ENCODE measurements around the gene ACAT1. TPM values are rescaled to one million over a fixed set of nuclear protein-coding genes. Genes with fewer than 3 reads are reported as not detected.
"Not testable (repeated sequence)": the region's sequence is repeated elsewhere in the genome, so short reads cannot be mapped to it uniquely, and the experiment has no call there.

ACAT1 gene
- total RNA-seq, 2 experiments from 2014 or later = 55.8 to 63.9 TPM

- peaks cover 3% of the 10 kb centered on the region for H3K36me3 Mint-ChIP-seq (ENCODE audit: low read depth)
- no peak overlapping the region for H3K4me3 Mint-ChIP-seq
- CTCF ChIA-PET = interaction anchor here (0.6 to 3.0 kb wide), 22 partner anchors 9 to 618 kb away, joined by 3 to 39 read pairs (median 4); partner anchors contain the start of genes CUL5, DDX10, EXPH5 and NPAT
- no peaks in the 10 kb centered on the region for H3K9me3 Mint-ChIP-seq (ENCODE audit: insufficient read depth)
- ATAC-seq (no peak), DNase-seq (no peak)
- POLR2A ChIA-PET = interaction anchor here (1.2 kb wide), 1 partner anchor 109 kb away, joined by 3 read pairs; the partner anchor contains the start of gene CUL5
- H3K4me1 Mint-ChIP-seq (ENCODE audit: low read depth) = peaks cover 19% of the 10 kb centered on the region
- H3K27ac Mint-ChIP-seq = no peak overlapping the region
- no peaks in the 10 kb centered on the region for H3K27me3 Mint-ChIP-seq (ENCODE audit: low read depth)
These were observed 3.5 kb upstream of the ACAT1 start for GRCh38 chr11:108117746-108118371.

- H3K9me3 Mint-ChIP-seq (ENCODE audit: insufficient read depth); DNase-seq; H3K27me3 Mint-ChIP-seq (ENCODE audit: low read depth); ATAC-seq: not testable (repeated sequence)
- CTCF ChIA-PET = interaction anchor here (0.6 to 1.1 kb wide), 4 partner anchors 9 to 335 kb away, joined by 3 to 4 read pairs (median 4); partner anchors contain the start of gene CUL5
- POLR2A ChIA-PET = interaction anchor here (1.7 kb wide), 1 partner anchor 100 kb away, joined by 8 read pairs; no protein-coding TSS in a partner anchor
- Mint-ChIP-seq H3K27ac (peak overlapping the region; percentile 87), H3K36me3 (ENCODE audit: low read depth) (peaks cover 14% of the 10 kb centered on the region), H3K4me3 (peak overlapping the region; percentile 85), H3K4me1 (ENCODE audit: low read depth) (peaks cover 44% of the 10 kb centered on the region)
These were observed 462 bp upstream of the ACAT1 start for GRCh38 chr11:108120936-108121273.

GRCh38 chr11:108122166-108122628, 830 bp downstream of the ACAT1 start:
- H3K9me3 Mint-ChIP-seq (ENCODE audit: insufficient read depth) = no peaks in the 10 kb centered on the region
- ChIA-PET POLR2A (interaction anchor here (1.0 to 1.7 kb wide), 3 partner anchors 8 to 99 kb away, joined by 3 to 8 read pairs (median 3); no protein-coding TSS in a partner anchor), CTCF (no interaction called here)
- no peaks in the 10 kb centered on the region for H3K27me3 Mint-ChIP-seq (ENCODE audit: low read depth)
- peaks cover 48% of the 10 kb centered on the region for H3K4me1 Mint-ChIP-seq (ENCODE audit: low read depth)
- no peak for DNase-seq
- H3K27ac Mint-ChIP-seq = peak overlapping the region; percentile 78
- H3K4me3 Mint-ChIP-seq = peak overlapping the region; percentile 85
- H3K36me3 Mint-ChIP-seq (ENCODE audit: low read depth) = peaks cover 20% of the 10 kb centered on the region
- ATAC-seq = no peak

GRCh38 chr11:108125096-108125495, 3.7 kb downstream of the ACAT1 start:
- ATAC-seq = no peak
- H3K36me3 Mint-ChIP-seq (ENCODE audit: low read depth) = peaks cover 35% of the 10 kb centered on the region
- H3K9me3 Mint-ChIP-seq (ENCODE audit: insufficient read depth) = no peaks in the 10 kb centered on the region
- H3K4me1 Mint-ChIP-seq (ENCODE audit: low read depth) = peaks cover 48% of the 10 kb centered on the region
- no peak overlapping the region for H3K4me3 Mint-ChIP-seq
- H3K27ac Mint-ChIP-seq = peak overlapping the region; percentile 73
- ChIA-PET POLR2A (no interaction called here), CTCF (interaction anchor here (0.6 kb wide), 1 partner anchor 14 kb away, joined by 3 read pairs; no protein-coding TSS in a partner anchor)
- no peaks in the 10 kb centered on the region for H3K27me3 Mint-ChIP-seq (ENCODE audit: low read depth)
- DNase-seq = no peak

DNA sequence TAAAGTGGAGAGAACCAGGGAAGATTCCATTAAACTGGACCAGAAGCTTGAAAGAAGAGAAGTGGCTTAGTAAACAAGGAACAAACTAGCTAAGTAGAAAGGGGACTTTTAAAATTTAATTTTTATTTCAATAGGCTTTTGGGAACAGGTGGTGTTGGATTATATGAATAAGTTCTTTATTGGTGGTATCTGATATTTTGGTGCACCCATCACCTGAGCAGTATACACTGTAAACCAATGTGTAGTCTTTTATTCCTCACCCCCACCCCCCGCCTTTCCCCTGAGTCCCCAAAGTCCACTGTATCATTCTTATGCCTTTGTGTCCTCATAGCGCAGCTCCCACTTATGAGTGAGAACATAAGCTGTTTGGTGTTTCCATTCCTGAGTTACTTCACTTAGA, 7.4 kb downstream of the ACAT1 start:
- POLR2A ChIA-PET = no interaction called here
- no peak overlapping the region for H3K4me3 Mint-ChIP-seq
- CTCF ChIA-PET = no interaction called here
- no peak overlapping the region for H3K27ac Mint-ChIP-seq
- H3K27me3 Mint-ChIP-seq (ENCODE audit: low read depth) = no peaks in the 10 kb centered on the region
- DNase-seq (no peak), ATAC-seq (no peak)
- H3K9me3 Mint-ChIP-seq (ENCODE audit: insufficient read depth) = no peaks in the 10 kb centered on the region
- H3K4me1 Mint-ChIP-seq (ENCODE audit: low read depth) = peaks cover 23% of the 10 kb centered on the region
- H3K36me3 Mint-ChIP-seq (ENCODE audit: low read depth) = peaks cover 43% of the 10 kb centered on the region

DNA sequence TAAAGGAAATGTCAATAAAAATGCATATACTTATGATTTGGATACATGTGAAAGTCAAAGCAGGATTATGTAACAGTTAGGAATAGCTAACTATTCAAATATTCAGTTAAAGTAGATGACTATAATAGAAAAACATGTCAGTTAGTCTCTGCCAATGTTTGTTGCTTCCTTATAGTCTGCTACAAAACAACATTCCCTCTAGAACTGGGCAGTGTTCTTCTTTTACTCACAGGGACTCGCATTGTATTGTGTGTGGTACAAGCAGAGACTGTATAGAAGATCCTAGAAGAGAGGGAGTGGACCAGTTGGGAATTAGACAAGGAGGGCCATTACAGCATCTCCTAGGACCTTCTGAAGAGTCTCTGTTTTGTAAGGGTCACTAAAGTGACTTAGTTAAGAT, 10.6 kb downstream of the ACAT1 start:
- Mint-ChIP-seq H3K27ac (no peak overlapping the region), H3K9me3 (ENCODE audit: insufficient read depth) (no peaks in the 10 kb centered on the region), H3K27me3 (ENCODE audit: low read depth) (no peaks in the 10 kb centered on the region), H3K4me3 (no peak overlapping the region), H3K36me3 (ENCODE audit: low read depth) (peaks cover 38% of the 10 kb centered on the region), H3K4me1 (ENCODE audit: low read depth) (peaks cover 9% of the 10 kb centered on the region)
- DNase-seq (no peak), ATAC-seq (no peak)
- CTCF ChIA-PET = interaction anchor here (0.7 to 2.1 kb wide), 2 partner anchors 11 kb away, joined by 3 to 4 read pairs; partner anchors contain the start of gene ACAT1
- POLR2A ChIA-PET = no interaction called here

GRCh38 chr11:108132993-108133538, 11.7 kb downstream of the ACAT1 start:
- DNase-seq; H3K27me3 Mint-ChIP-seq (ENCODE audit: low read depth); H3K27ac Mint-ChIP-seq; H3K9me3 Mint-ChIP-seq (ENCODE audit: insufficient read depth); ATAC-seq; POLR2A ChIA-PET; H3K4me3 Mint-ChIP-seq: not testable (repeated sequence)
- CTCF ChIA-PET = interaction anchor here (1.3 to 2.1 kb wide), 2 partner anchors 10 to 39 kb away, joined by 3 to 4 read pairs; no protein-coding TSS in a partner anchor
- Mint-ChIP-seq H3K4me1 (ENCODE audit: low read depth) (peaks cover 13% of the 10 kb centered on the region), H3K36me3 (ENCODE audit: low read depth) (peaks cover 36% of the 10 kb centered on the region)

DNA sequence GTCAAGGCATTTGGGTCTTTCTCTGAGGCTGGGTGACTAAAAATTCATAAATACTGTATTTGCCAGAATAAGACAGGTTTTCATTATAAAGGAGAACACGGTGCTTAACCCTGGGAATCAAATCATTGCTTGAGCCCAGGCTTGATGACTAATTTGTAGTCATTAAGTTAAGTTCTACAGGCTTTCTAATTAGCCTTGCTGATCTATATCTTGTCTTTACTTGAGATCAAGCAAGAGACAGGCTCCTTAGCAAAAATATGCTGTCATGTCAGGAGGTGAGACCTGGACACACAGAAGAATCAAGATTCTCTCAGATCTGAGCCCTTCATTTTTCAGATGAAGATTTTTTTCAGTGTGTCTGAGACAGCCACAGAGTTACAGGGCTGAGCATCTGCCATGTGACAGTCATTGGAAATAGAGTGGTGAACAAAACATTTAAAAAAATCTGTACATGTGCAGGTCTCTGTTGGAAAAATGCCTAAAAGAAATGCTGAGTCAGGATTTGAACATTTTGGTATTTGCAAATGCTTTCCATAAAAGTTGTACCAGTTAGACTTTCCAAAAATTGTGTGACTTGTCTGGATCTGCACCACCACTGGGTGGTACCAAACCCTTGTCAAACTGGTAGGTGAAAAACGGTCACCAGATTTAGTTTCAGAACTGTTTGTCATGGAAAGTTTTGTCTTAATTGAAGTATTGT, 14.6 kb downstream of the ACAT1 start:
- ChIA-PET CTCF (no interaction called here), POLR2A (no interaction called here)
- Mint-ChIP-seq H3K9me3 (ENCODE audit: insufficient read depth) (no peaks in the 10 kb centered on the region), H3K27me3 (ENCODE audit: low read depth) (no peaks in the 10 kb centered on the region), H3K4me1 (ENCODE audit: low read depth) (peaks cover 13% of the 10 kb centered on the region), H3K27ac (peak overlapping the region; percentile 55), H3K4me3 (no peak overlapping the region), H3K36me3 (ENCODE audit: low read depth) (peaks cover 42% of the 10 kb centered on the region)
- DNase-seq (peak; percentile 41), ATAC-seq (peak; percentile 52)

- no peak overlapping the region for H3K4me3 Mint-ChIP-seq
- H3K27ac Mint-ChIP-seq = peak overlapping the region; percentile 56
- POLR2A ChIA-PET = no interaction called here
- H3K4me1 Mint-ChIP-seq (ENCODE audit: low read depth) = peaks cover 13% of the 10 kb centered on the region
- no peaks in the 10 kb centered on the region for H3K9me3 Mint-ChIP-seq (ENCODE audit: insufficient read depth)
- CTCF ChIA-PET = interaction anchor here (0.8 kb wide), 1 partner anchor 228 kb away, joined by 3 read pairs; no protein-coding TSS in a partner anchor
- DNase-seq (no peak), ATAC-seq (no peak)
- no peaks in the 10 kb centered on the region for H3K27me3 Mint-ChIP-seq (ENCODE audit: low read depth)
- peaks cover 49% of the 10 kb centered on the region for H3K36me3 Mint-ChIP-seq (ENCODE audit: low read depth)
These were observed 15.8 kb downstream of the ACAT1 start for GRCh38 chr11:108137212-108137611.

DNA sequence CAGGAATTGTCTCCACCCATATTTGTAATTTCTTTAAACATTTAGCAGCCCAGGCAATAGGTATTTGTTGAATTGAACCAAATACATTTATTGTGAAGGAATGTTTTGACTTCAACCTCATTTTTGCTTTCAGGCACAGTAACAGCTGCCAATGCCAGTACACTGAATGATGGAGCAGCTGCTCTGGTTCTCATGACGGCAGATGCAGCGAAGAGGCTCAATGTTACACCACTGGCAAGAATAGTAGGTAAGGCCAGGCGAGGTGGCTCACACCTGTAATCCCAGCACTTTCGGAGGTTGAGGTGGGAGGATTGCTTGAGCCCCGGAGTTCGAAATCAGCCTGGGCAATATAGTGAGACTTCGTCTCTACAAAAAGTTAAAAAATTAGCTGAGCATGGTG, 20.9 kb downstream of the ACAT1 start:
- Mint-ChIP-seq H3K27ac (no peak overlapping the region), H3K4me3 (no peak overlapping the region), H3K4me1 (ENCODE audit: low read depth) (peaks cover 17% of the 10 kb centered on the region), H3K27me3 (ENCODE audit: low read depth) (no peaks in the 10 kb centered on the region), H3K9me3 (ENCODE audit: insufficient read depth) (no peaks in the 10 kb centered on the region), H3K36me3 (ENCODE audit: low read depth) (peaks cover 68% of the 10 kb centered on the region)
- DNase-seq (no peak), ATAC-seq (no peak)
- ChIA-PET CTCF (interaction anchor here (0.9 to 1.4 kb wide), 2 partner anchors 10 to 19 kb away, joined by 3 to 4 read pairs; no protein-coding TSS in a partner anchor), POLR2A (interaction anchor here (0.8 kb wide), 1 partner anchor 20 kb away, joined by 3 read pairs; no protein-coding TSS in a partner anchor)

DNA sequence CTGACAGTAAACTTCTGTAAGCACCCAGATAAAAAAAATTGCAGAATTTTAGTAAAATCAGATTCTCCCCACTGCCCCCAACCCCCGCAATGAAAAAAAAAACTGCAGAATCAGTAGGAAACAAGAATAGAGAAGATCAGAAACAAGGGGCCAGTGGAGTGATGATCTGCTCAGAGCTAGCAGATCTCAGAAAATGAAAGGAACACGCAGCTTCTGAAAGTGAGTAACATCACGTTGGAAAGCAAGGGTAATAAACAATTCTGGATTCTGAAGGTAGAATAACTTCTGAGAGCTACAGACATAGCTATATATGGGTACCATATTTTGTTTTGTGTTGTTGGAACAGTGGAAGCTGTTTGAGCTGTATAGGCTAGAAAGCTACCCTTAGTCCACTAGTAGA, 23.2 kb downstream of the ACAT1 start:
- Mint-ChIP-seq H3K9me3 (ENCODE audit: insufficient read depth) (no peaks in the 10 kb centered on the region), H3K27ac (peak overlapping the region; percentile 4), H3K27me3 (ENCODE audit: low read depth) (no peaks in the 10 kb centered on the region), H3K36me3 (ENCODE audit: low read depth) (peaks cover 85% of the 10 kb centered on the region), H3K4me1 (ENCODE audit: low read depth) (peaks cover 17% of the 10 kb centered on the region), H3K4me3 (no peak overlapping the region)
- no peak for ATAC-seq
- no peak for DNase-seq
- ChIA-PET POLR2A (no interaction called here), CTCF (interaction anchor here (2.2 kb wide), 1 partner anchor 26 kb away, joined by 6 read pairs; no protein-coding TSS in a partner anchor)
